Measurements from ENCODE around the gene GFOD1. TPM values are rescaled to one million over a fixed set of nuclear protein-coding genes. Genes with fewer than 3 reads are reported as not detected.

GFOD1 gene
- total and polyA plus RNA-seq, 9 donors: 1.4 to 9.2 (median 3.7) TPM

- no peak for DNase-seq
- H3K4me1 ChIP-seq (ENCODE audit: insufficient read depth): no peaks in the 10 kb centered on the region
- intact Hi-C loops (cut with DNase I): no loop called here
- no peak overlapping the region for H3K4me3 ChIP-seq
- no peak for TF ChIP-seq EP300 (IDR thresholded peaks at IDR 0.05)
- TF ChIP-seq, protein P1, sequence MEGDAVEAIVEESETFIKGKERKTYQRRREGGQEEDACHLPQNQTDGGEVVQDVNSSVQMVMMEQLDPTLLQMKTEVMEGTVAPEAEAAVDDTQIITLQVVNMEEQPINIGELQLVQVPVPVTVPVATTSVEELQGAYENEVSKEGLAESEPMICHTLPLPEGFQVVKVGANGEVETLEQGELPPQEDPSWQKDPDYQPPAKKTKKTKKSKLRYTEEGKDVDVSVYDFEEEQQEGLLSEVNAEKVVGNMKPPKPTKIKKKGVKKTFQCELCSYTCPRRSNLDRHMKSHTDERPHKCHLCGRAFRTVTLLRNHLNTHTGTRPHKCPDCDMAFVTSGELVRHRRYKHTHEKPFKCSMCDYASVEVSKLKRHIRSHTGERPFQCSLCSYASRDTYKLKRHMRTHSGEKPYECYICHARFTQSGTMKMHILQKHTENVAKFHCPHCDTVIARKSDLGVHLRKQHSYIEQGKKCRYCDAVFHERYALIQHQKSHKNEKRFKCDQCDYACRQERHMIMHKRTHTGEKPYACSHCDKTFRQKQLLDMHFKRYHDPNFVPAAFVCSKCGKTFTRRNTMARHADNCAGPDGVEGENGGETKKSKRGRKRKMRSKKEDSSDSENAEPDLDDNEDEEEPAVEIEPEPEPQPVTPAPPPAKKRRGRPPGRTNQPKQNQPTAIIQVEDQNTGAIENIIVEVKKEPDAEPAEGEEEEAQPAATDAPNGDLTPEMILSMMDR (IDR thresholded peaks at IDR 0.05): no peak
- no peak for TF ChIP-seq POLR2A (IDR thresholded peaks at IDR 0.05)
- H3K27me3 ChIP-seq: no peaks in the 10 kb centered on the region
- WGBS, 3 donors: 78 to 85% (median 81%) methylated on average over 22 of the region's 22 CpGs
- no peak overlapping the region for H3K27ac ChIP-seq
- no peaks in the 10 kb centered on the region for H3K36me3 ChIP-seq
- H3K9me3 ChIP-seq: no peaks in the 10 kb centered on the region
These were observed 61.2 kb downstream of the GFOD1 start for GRCh38 chr6:13425943-13426931.

DNA sequence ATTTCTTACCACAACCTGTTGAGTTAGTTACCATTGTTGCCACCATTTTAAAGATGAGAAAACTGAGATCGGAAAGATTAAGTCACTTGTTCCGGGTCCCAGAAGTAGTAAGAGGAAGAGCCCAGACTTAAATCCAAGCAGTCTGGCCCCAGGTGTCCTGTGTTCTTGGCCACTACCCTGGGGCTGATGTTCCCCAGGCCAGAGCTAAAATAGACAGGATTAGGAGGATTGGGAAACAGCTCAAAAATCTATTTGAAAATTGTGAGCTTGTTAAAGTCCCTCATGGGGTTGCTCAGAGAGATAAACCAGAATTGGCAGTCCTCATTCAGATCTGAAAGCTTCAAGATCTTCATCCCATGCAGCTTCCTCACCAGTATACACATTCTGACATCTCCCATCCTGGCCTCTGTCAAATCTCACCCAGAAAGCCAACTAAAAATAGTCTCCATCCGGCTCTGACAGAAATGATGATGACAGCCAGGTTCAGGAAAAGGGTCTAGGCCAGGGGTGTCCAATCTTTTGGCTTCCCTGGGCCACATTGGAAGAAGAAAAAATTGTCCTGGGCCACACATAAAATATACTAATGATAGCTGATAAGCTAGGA is 62.0 kb downstream of the GFOD1 start:
- no peaks in the 10 kb centered on the region for H3K4me1 ChIP-seq (ENCODE audit: insufficient read depth)
- intact Hi-C loops (cut with DNase I): no loop called here
- H3K27ac ChIP-seq: no peak overlapping the region
- no peaks in the 10 kb centered on the region for H3K36me3 ChIP-seq
- H3K4me3 ChIP-seq: no peak overlapping the region
- no peaks in the 10 kb centered on the region for H3K9me3 ChIP-seq
- no peaks in the 10 kb centered on the region for H3K27me3 ChIP-seq
- no peak for DNase-seq
- 44 to 52% (median 46%) methylated on average over 3 of the region's 3 CpGs for WGBS, 3 donors
- no peak for TF ChIP-seq EP300 (IDR thresholded peaks at IDR 0.05)

DNA sequence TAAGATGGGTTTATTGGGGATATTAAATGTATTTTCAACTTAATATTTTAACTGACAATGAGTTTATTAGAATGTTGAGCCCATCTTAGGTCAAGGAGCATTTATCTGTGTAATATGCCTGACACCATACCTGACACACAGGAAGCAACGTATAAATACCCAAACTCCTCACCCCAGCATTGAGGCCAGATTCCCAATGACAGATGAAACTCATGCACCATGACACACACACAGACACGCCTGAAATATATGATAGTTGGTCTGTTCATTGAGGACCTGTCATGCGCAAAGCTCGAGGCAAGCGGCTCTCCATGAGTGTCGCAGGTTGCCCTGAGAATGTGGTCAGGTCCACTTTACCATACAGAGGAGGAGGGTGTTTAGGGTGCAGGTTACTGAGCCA is 64.1 kb downstream of the GFOD1 start:
- intact Hi-C loops (cut with DNase I): no loop called here
- no peak for DNase-seq
- Histone ChIP-seq H3K27me3 (no peaks in the 10 kb centered on the region), H3K9me3 (no peaks in the 10 kb centered on the region), H3K36me3 (no peaks in the 10 kb centered on the region), H3K4me3 (no peak overlapping the region), H3K4me1 (ENCODE audit: insufficient read depth) (no peaks in the 10 kb centered on the region), H3K27ac (no peak overlapping the region)
- WGBS, 3 donors: 90 to 98% (median 93%) methylated on average over 6 of the region's 6 CpGs
- TF ChIP-seq EP300 (IDR thresholded peaks at IDR 0.05): no peak
- TF ChIP-seq, protein P1 (IDR thresholded peaks at IDR 0.05): no peak
- TF ChIP-seq POLR2A (IDR thresholded peaks at IDR 0.05): no peak

GRCh38 chr6:13422681-13423221 is 64.6 kb downstream of the GFOD1 start:
- intact Hi-C loops (cut with DNase I): no loop called here
- H3K9me3 ChIP-seq: no peaks in the 10 kb centered on the region
- no peaks in the 10 kb centered on the region for H3K27me3 ChIP-seq
- DNase-seq: no peak
- H3K4me1 ChIP-seq (ENCODE audit: insufficient read depth): no peaks in the 10 kb centered on the region
- 65 to 78% (median 75%) methylated on average over 5 of the region's 5 CpGs for WGBS, 3 donors
- H3K4me3 ChIP-seq: no peak overlapping the region
- no peak overlapping the region for H3K27ac ChIP-seq
- no peaks in the 10 kb centered on the region for H3K36me3 ChIP-seq
- TF ChIP-seq POLR2A (IDR thresholded peaks at IDR 0.05) (no peak), EP300 (IDR thresholded peaks at IDR 0.05) (no peak)
- TF ChIP-seq, protein P1 (IDR thresholded peaks at IDR 0.05): no peak

Data from ovary (tissue), 9 donors.